Hindlimb muscle (tissue), 1 donor: ENCODE measurements around the gene SNN. TPM values are rescaled to one million over a fixed set of nuclear protein-coding genes. Genes with fewer than 3 reads are reported as not detected.

Experiments used
- DNase-seq: peaks from one replicate; pipeline ENCODE4 v3.0.0-alpha.2; 2013
- polyA plus RNA-seq: library from polyadenylated mRNA; unstranded; fragments of 120-200 nt; gene quantifications from one replicate; pipeline ENCODE4 v1.2.1, GENCODE V29; 2013; ENCODE audit not compliant: insufficient read length

SNN gene
- polyA plus RNA-seq, 1 donor, result 28.4 TPM

- no peak for DNase-seq
These were observed 13.3 kb downstream of the SNN start for GRCh38 chr16:11681556-11681955.

GRCh38 chr16:11681976-11682654 is 13.9 kb downstream of the SNN start:
- no peak for DNase-seq

- no peak for DNase-seq
These were observed 14.4 kb downstream of the SNN start for GRCh38 chr16:11682655-11683096.

GRCh38 chr16:11683145-11683544 is 14.9 kb downstream of the SNN start:
- DNase-seq, result no peak

- no peak for DNase-seq
These were observed 16.2 kb downstream of the SNN start for GRCh38 chr16:11684231-11685025.

- no peak for DNase-seq
These were observed 17.8 kb downstream of the SNN start for GRCh38 chr16:11685844-11686618.

- DNase-seq, result no peak
These were observed 18.6 kb downstream of the SNN start for GRCh38 chr16:11686713-11687380.

- no peak for DNase-seq
These were observed 19.6 kb downstream of the SNN start for GRCh38 chr16:11687601-11688519.

- DNase-seq, result no peak
These were observed 20.2 kb downstream of the SNN start for GRCh38 chr16:11688520-11688886.

- no peak for DNase-seq
These were observed 21.0 kb downstream of the SNN start for GRCh38 chr16:11689031-11689840.

- no peak for DNase-seq
These were observed 23.0 kb downstream of the SNN start for GRCh38 chr16:11691235-11691634.

- DNase-seq, result no peak
These were observed 23.5 kb downstream of the SNN start for GRCh38 chr16:11691771-11692170.

- DNase-seq, result no peak
These were observed 23.9 kb downstream of the SNN start for GRCh38 chr16:11692171-11692570.

GRCh38 chr16:11692651-11693050 is 24.4 kb downstream of the SNN start:
- no peak for DNase-seq

GRCh38 chr16:11696266-11697012 is 28.2 kb downstream of the SNN start:
- DNase-seq, result no peak

GRCh38 chr16:11697319-11697718 is 29.1 kb downstream of the SNN start:
- no peak for DNase-seq

GRCh38 chr16:11698271-11698689 is 30.0 kb downstream of the SNN start:
- no peak for DNase-seq

- DNase-seq, result no peak
These were observed 31.1 kb downstream of the SNN start for GRCh38 chr16:11699234-11699894.

- no peak for DNase-seq
These were observed 32.2 kb downstream of the SNN start for GRCh38 chr16:11700264-11701029.
